Astrocyte (in vitro differentiated cells and primary cell): ENCODE measurements around the gene PLK3.

Experiments used
- EZH2 ChIP-seq: IDR thresholded peaks from 2 replicates; pipeline ENCODE4 v1.6.1; 2012; ENCODE audit warnings: mild to moderate bottlenecking, low read length, inconsistent platforms; ENCODE audit not compliant: insufficient read depth
- TF ChIP-seq, protein P1 (sequence below): IDR thresholded peaks from 2 replicates; pipeline ENCODE4 v1.5.1; 2011; ENCODE audit warnings: low read depth, mild to moderate bottlenecking, inconsistent platforms, low read length, moderate library complexity; ENCODE audit not compliant: insufficient read depth

DNA sequence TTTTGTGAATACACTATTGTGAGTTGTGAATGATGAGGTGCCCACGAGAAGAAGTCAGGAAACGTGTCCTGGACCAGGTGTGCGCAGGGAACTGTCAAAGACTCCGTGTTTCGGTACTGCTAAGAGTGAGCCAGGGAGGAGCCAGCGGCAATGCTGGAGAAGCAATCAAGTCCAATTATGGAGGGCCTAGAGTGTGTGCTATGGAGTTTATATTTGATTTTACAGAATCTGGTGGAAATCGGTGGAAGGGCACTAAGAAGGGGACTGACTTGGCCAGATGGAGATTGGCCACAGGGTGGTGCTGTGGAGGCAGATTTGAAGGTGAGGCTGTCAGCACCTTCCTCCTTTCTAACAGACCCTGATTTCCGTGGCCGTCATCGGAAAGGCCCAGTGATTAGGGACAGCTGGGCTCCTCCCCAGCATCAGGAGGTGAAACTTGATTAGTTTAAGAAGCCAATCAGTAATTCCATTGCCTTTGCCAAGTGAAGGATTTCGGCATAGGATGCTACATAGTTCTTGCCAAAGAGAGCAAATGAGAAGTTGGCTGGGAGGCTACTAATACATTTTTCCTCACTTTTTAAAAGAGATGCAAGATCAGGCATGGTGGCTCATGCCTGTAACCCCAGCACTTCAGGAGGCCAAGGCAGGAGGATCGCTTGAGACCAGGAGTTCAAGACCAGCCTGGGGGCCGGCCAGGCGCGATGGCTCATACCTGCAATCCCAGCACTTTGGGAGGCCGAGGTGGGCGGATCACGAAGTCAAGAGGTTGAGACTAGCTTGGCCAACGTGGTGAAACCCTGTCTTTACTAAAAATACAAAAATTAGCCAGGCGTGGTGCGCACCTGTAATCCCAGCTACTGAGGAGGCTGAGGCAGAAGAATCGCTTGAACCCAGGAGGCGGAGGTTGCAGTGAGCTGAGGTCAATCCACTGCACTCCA is 35.8 kb downstream of the PLK3 start:
- TF ChIP-seq, protein P1, sequence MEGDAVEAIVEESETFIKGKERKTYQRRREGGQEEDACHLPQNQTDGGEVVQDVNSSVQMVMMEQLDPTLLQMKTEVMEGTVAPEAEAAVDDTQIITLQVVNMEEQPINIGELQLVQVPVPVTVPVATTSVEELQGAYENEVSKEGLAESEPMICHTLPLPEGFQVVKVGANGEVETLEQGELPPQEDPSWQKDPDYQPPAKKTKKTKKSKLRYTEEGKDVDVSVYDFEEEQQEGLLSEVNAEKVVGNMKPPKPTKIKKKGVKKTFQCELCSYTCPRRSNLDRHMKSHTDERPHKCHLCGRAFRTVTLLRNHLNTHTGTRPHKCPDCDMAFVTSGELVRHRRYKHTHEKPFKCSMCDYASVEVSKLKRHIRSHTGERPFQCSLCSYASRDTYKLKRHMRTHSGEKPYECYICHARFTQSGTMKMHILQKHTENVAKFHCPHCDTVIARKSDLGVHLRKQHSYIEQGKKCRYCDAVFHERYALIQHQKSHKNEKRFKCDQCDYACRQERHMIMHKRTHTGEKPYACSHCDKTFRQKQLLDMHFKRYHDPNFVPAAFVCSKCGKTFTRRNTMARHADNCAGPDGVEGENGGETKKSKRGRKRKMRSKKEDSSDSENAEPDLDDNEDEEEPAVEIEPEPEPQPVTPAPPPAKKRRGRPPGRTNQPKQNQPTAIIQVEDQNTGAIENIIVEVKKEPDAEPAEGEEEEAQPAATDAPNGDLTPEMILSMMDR = peak; percentile 86
- TF ChIP-seq EZH2 = no peak
